Stimulated activated effector memory CD8-positive, alpha-beta T cell treated with anti-CD3 and anti-CD28 coated beads, Interleukin-12 subunit alpha, Interleukin-12 subunit beta, amount 100 ng/mL, for 72 hours (primary cell): Measurements from ENCODE around the gene GMNC.

Source experiments
- ATAC-seq: fragments of 150-1000 bp; cut with Tn5 transposase; 2 replicates; pipeline ENCODE4 v1.10.0; 2021
- DNase-seq, 2 donors: peaks; one replicate each; pipeline ENCODE4 v3.0.0; 2021 to 2022; ENCODE audit warnings: low spot score in 2 of 2
- H3K27ac Mint-ChIP-seq: one replicate; pipeline ENCODE4 v1.8.0; 2022; ENCODE audit warnings: mild to moderate bottlenecking, mixed read lengths
- H3K36me3 Mint-ChIP-seq: one replicate; pipeline ENCODE4 v1.8.0; 2022; ENCODE audit warnings: mild to moderate bottlenecking, mixed read lengths
- H3K4me1 Mint-ChIP-seq: one replicate; pipeline ENCODE4 v1.8.0; 2022; ENCODE audit warnings: mixed read lengths
- H3K4me3 Mint-ChIP-seq: one replicate; pipeline ENCODE4 v1.8.0; 2022; ENCODE audit warnings: mild to moderate bottlenecking, mixed read lengths
- H3K9me3 Mint-ChIP-seq: one replicate; pipeline ENCODE4 v1.8.0; 2022; ENCODE audit warnings: mixed read lengths

GMNC gene

DNA sequence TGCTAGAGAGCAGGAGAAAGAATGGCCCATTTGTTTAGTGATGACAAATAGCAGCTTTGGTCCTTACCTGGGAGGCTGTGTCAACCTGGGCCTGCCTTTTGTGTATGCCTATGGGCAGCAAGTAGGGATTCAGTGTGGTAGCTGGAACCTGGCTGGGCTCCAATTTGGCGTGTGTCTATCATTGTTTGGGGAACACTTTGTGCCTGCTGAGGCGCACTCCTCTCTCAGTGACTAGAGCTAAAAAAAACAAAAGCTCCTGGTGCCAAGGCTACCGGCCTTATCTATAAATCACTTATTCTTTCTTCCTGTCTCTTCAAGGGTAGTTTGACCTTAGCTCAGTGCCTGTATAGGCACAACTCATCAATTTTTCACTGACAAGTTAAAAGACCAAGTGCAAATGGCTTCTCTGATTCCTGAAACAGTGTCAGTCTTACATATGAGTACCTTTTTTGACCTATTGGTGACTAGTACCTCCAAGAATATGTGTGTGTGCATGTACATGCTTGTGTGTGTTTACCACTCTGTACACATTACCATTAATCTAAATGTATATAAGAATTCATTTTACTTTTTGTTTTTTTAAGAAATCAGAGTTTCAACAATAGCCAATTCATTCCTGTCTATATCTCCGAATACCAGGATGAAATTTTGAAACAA is 54.6 kb downstream of the GMNC start:
- no peaks in the 10 kb centered on the region for H3K4me1 Mint-ChIP-seq
- DNase-seq (no peak), ATAC-seq (no peak)
- H3K27ac Mint-ChIP-seq, result no peak overlapping the region
- no peaks in the 10 kb centered on the region for H3K9me3 Mint-ChIP-seq
- no peak overlapping the region for H3K4me3 Mint-ChIP-seq
- no peaks in the 10 kb centered on the region for H3K36me3 Mint-ChIP-seq
